WTC11 (cell line): ENCODE data around the gene FGF6. TPM values are rescaled to one million over a fixed set of nuclear protein-coding genes. Genes with fewer than 3 reads are reported as not detected.

ENCODE experiments used
- ATAC-seq: fragments of 200-7000 bp; cut with Tn5 transposase; 2 replicates; pipeline ENCODE4 v1.10.0; 2021; ENCODE audit warnings: mild to moderate bottlenecking, moderate library complexity
- CTCF ChIA-PET: fragments of 300-600 bp; sonication (Branson Sonifier 250); formaldehyde crosslinking; loops from one replicate; lab custom pipeline; 2021; ENCODE audit warnings: antibody characterized with exemption; lab: Charles Lee
- POLR2A ChIA-PET: fragments of 350-600 bp; sonication (Branson Sonifier 250); formaldehyde crosslinking; loops from one replicate; lab custom pipeline; 2021; ENCODE audit warnings: antibody characterized with exemption; lab: Charles Lee
- DNase-seq: peaks from one replicate; pipeline ENCODE4 v3.0.0; 2021; ENCODE audit warnings: low spot score
- H3K27ac Mint-ChIP-seq: 2 replicates; pipeline ENCODE4 v1.8.0; 2021; ENCODE audit warnings: mixed read lengths
- H3K27me3 Mint-ChIP-seq: 2 replicates; pipeline ENCODE4 v1.8.0; 2021; ENCODE audit warnings: low read depth, mild to moderate bottlenecking, moderate library complexity, mixed read lengths
- H3K36me3 Mint-ChIP-seq: 2 replicates; pipeline ENCODE4 v1.8.0; 2021; ENCODE audit warnings: mixed read lengths
- H3K4me1 Mint-ChIP-seq: 2 replicates; pipeline ENCODE4 v1.8.0; 2022; ENCODE audit warnings: mixed read lengths
- H3K4me3 Mint-ChIP-seq: 2 replicates; pipeline ENCODE4 v1.8.0; 2021; ENCODE audit warnings: mild to moderate bottlenecking, moderate library complexity, mixed read lengths
- H3K9me3 Mint-ChIP-seq: 2 replicates; pipeline ENCODE4 v1.8.0; 2021; ENCODE audit warnings: mixed read lengths
- CREB1 ChIP-seq: sonication (generic); formaldehyde crosslinking; IDR thresholded peaks from 2 replicates; pipeline ENCODE4 v1.8.0; 2023; ENCODE audit warnings: mild to moderate bottlenecking, missing genetic modification reagents
- E2F4 ChIP-seq: sonication (generic); formaldehyde crosslinking; IDR thresholded peaks from 2 replicates; pipeline ENCODE4 v1.8.1; 2022; ENCODE audit warnings: low read depth, mild to moderate bottlenecking, moderate library complexity, missing genetic modification reagents, borderline replicate concordance
- ELF4 ChIP-seq: sonication (generic); formaldehyde crosslinking; IDR thresholded peaks from 2 replicates; pipeline ENCODE4 v1.8.1; 2022; ENCODE audit warnings: low read depth, mild to moderate bottlenecking, moderate library complexity, missing genetic modification reagents
- ETV6 ChIP-seq: sonication (generic); formaldehyde crosslinking; IDR thresholded peaks from 2 replicates; pipeline ENCODE4 v1.8.1; 2022; ENCODE audit warnings: mild to moderate bottlenecking, missing genetic modification reagents
- FOXP1 ChIP-seq: sonication (generic); formaldehyde crosslinking; IDR thresholded peaks from 2 replicates; pipeline ENCODE4 v1.8.0; 2022; ENCODE audit warnings: missing genetic modification reagents, mild to moderate bottlenecking, moderate library complexity, borderline replicate concordance
- GRHL2 ChIP-seq: fragments of 250-450 bp; sonication (Bioruptor Pico); IDR thresholded peaks from 2 replicates; pipeline ENCODE4 v1.8.0; 2022; ENCODE audit warnings: mild to moderate bottlenecking, moderate library complexity; ENCODE audit not compliant: insufficient replicate concordance, severe bottlenecking
- HMGXB4 ChIP-seq: sonication (generic); formaldehyde crosslinking; IDR thresholded peaks from 2 replicates; pipeline ENCODE4 v1.8.1; 2023; ENCODE audit warnings: mild to moderate bottlenecking, moderate library complexity, missing genetic modification reagents
- KAT7 ChIP-seq: sonication (generic); formaldehyde crosslinking; IDR thresholded peaks from 2 replicates; pipeline ENCODE4 v1.8.1; 2023; ENCODE audit warnings: missing genetic modification reagents, mild to moderate bottlenecking, borderline replicate concordance
- MXD4 ChIP-seq: fragments of 250-450 bp; sonication (Bioruptor Pico); IDR thresholded peaks from 2 replicates; pipeline ENCODE4 v1.8.0; 2021; ENCODE audit warnings: mild to moderate bottlenecking, moderate library complexity, borderline replicate concordance
- NFATC4 ChIP-seq: fragments of 250-450 bp; sonication (Bioruptor Pico); IDR thresholded peaks from 2 replicates; pipeline ENCODE4 v1.9.0; 2021; ENCODE audit warnings: mild to moderate bottlenecking
- NFE2L1 ChIP-seq: sonication (generic); formaldehyde crosslinking; IDR thresholded peaks from 2 replicates; pipeline ENCODE4 v1.8.1; 2023; ENCODE audit warnings: missing genetic modification reagents
- NFYB ChIP-seq: sonication (generic); formaldehyde crosslinking; conservative IDR thresholded peaks from 2 replicates; pipeline ENCODE4 v1.8.0; 2022; ENCODE audit warnings: low read depth, missing genetic modification reagents
- PRDM15 ChIP-seq: sonication (generic); formaldehyde crosslinking; IDR thresholded peaks from 2 replicates; pipeline ENCODE4 v1.8.0; 2022; ENCODE audit warnings: missing genetic modification reagents
- PRRX2 ChIP-seq: fragments of 250-450 bp; sonication (Bioruptor Pico); IDR thresholded peaks from 2 replicates; pipeline ENCODE4 v1.8.0; 2021; ENCODE audit warnings: mild to moderate bottlenecking
- RELA ChIP-seq: sonication (generic); formaldehyde crosslinking; IDR thresholded peaks from 2 replicates; pipeline ENCODE4 v1.8.1; 2022; ENCODE audit warnings: missing genetic modification reagents, mild to moderate bottlenecking, borderline replicate concordance
- SMAD3 ChIP-seq: sonication (generic); formaldehyde crosslinking; IDR thresholded peaks from 2 replicates; pipeline ENCODE4 v1.8.0; 2022; ENCODE audit warnings: missing genetic modification reagents, mild to moderate bottlenecking, borderline replicate concordance
- SOX15 ChIP-seq: fragments of 250-450 bp; sonication (Bioruptor Pico); IDR thresholded peaks from 2 replicates; pipeline ENCODE4 v1.9.0; 2021; ENCODE audit warnings: mild to moderate bottlenecking
- TCF7 ChIP-seq: sonication (generic); formaldehyde crosslinking; IDR thresholded peaks from 2 replicates; pipeline ENCODE4 v1.8.0; 2022; ENCODE audit warnings: mild to moderate bottlenecking, low read depth, missing genetic modification reagents, moderate library complexity
- USF2 ChIP-seq: sonication (generic); formaldehyde crosslinking; IDR thresholded peaks from 2 replicates; pipeline ENCODE4 v1.8.1; 2023; ENCODE audit warnings: mild to moderate bottlenecking, missing genetic modification reagents, moderate library complexity
- ZBTB21 ChIP-seq: sonication (generic); formaldehyde crosslinking; IDR thresholded peaks from 2 replicates; pipeline ENCODE4 v1.8.1; 2023; ENCODE audit warnings: mild to moderate bottlenecking, missing genetic modification reagents, borderline replicate concordance
- ZNF121 ChIP-seq: sonication (generic); formaldehyde crosslinking; IDR thresholded peaks from 2 replicates; pipeline ENCODE4 v1.8.0; 2023; ENCODE audit warnings: missing genetic modification reagents
- ZNF138 ChIP-seq: sonication (generic); formaldehyde crosslinking; conservative IDR thresholded peaks from 2 replicates; pipeline ENCODE4 v1.8.1; 2022; ENCODE audit warnings: mild to moderate bottlenecking, moderate library complexity, missing genetic modification reagents
- ZNF416 ChIP-seq: fragments of 250-450 bp; sonication (Bioruptor Pico); IDR thresholded peaks from 2 replicates; pipeline ENCODE4 v1.9.0; 2021; ENCODE audit warnings: mild to moderate bottlenecking, inconsistent platforms
- ZNF512 ChIP-seq: sonication (generic); formaldehyde crosslinking; IDR thresholded peaks from 2 replicates; pipeline ENCODE4 v1.8.1; 2022; ENCODE audit warnings: missing genetic modification reagents, borderline replicate concordance
- total RNA-seq: library from RNA; stranded (reverse); gene quantifications from 3 replicates; pipeline ENCODE4 v1.2.3, GENCODE V29; 2021
- TF ChIP-seq, protein P1 (sequence below): fragments of 250-450 bp; sonication (Bioruptor Pico); IDR thresholded peaks from 2 replicates; pipeline ENCODE4 v1.9.0; 2021; ENCODE audit warnings: mild to moderate bottlenecking
- TF ChIP-seq, protein P2 (sequence below): sonication (generic); formaldehyde crosslinking; conservative IDR thresholded peaks from 2 replicates; pipeline ENCODE4 v1.8.1; 2022; ENCODE audit warnings: mild to moderate bottlenecking, missing genetic modification reagents

Gene FGF6
- total RNA-seq, 1 experiment from 2014 or later = not detected

DNA sequence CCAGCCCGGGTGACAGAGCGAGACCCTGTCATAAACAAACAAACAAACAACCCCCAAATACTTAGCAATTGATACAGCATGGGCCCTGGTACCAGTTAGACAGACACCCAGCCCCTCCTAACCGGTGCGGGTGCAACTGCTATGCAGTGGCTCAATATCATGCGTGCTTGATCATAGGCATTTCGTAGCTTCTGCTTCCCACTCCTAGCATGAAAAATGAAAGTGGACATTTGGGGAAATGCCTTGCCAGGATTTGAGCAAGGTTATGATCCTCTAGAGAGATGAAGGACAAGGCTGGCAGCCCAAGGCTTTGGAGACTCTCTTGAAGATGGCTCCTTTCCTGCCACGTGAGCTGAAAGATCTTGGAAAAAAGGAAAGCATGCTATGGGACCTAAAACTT lies 13.7 kb downstream of the FGF6 start:
- no peaks in the 10 kb centered on the region for H3K9me3 Mint-ChIP-seq
- ATAC-seq (no peak), DNase-seq (no peak)
- CTCF ChIA-PET = interaction anchor here (1.3 kb wide), 1 partner anchor 49 kb away, joined by 4 read pairs; no protein-coding TSS in a partner anchor
- H3K4me1 Mint-ChIP-seq = peaks cover 7% of the 10 kb centered on the region
- TF ChIP-seq SMAD3 (no peak), GRHL2 (no peak), USF2 (CRISPR knock-in tag) (no peak), ETV6 (no peak), MXD4 (CRISPR knock-in tag) (no peak), E2F4 (CRISPR knock-in tag) (no peak), HMGXB4 (CRISPR knock-in tag) (no peak), TCF7 (CRISPR knock-in tag) (no peak), PRDM15 (CRISPR knock-in tag) (no peak), PRRX2 (CRISPR knock-in tag) (no peak), NFE2L1 (CRISPR knock-in tag) (no peak), FOXP1 (CRISPR knock-in tag) (no peak), ZNF512 (no peak), SOX15 (CRISPR knock-in tag) (no peak), ELF4 (CRISPR knock-in tag) (no peak)
- H3K4me3 Mint-ChIP-seq = no peak overlapping the region
- POLR2A ChIA-PET = no interaction called here
- H3K27ac Mint-ChIP-seq = no peak overlapping the region
- no peaks in the 10 kb centered on the region for H3K36me3 Mint-ChIP-seq
- peaks cover 5% of the 10 kb centered on the region; the same call in 1 of the 2 replicates for H3K27me3 Mint-ChIP-seq

GRCh38 chr12:4431436-4431835 lies 14.2 kb downstream of the FGF6 start:
- Mint-ChIP-seq H3K36me3 (no peaks in the 10 kb centered on the region), H3K4me3 (no peak overlapping the region), H3K27ac (no peak overlapping the region), H3K4me1 (peaks cover 3% of the 10 kb centered on the region), H3K9me3 (no peaks in the 10 kb centered on the region), H3K27me3 (peaks cover 5% of the 10 kb centered on the region; the same call in 1 of the 2 replicates)
- ATAC-seq (no peak), DNase-seq (no peak)
- ChIA-PET POLR2A (no interaction called here), CTCF (interaction anchor here (1.3 kb wide), 1 partner anchor 48 kb away, joined by 4 read pairs; no protein-coding TSS in a partner anchor)
- TF ChIP-seq GRHL2 (no peak), FOXP1 (CRISPR knock-in tag) (no peak), USF2 (CRISPR knock-in tag) (no peak), KAT7 (CRISPR knock-in tag) (no peak), ZNF416 (CRISPR knock-in tag) (no peak), ZNF138 (CRISPR knock-in tag) (no peak), RELA (CRISPR knock-in tag) (no peak), SOX15 (CRISPR knock-in tag) (no peak), ZBTB21 (CRISPR knock-in tag) (no peak), ZNF121 (CRISPR knock-in tag) (no peak), NFATC4 (CRISPR knock-in tag) (no peak), NFYB (CRISPR knock-in tag) (no peak), CREB1 (no peak)
- TF ChIP-seq, protein P1, sequence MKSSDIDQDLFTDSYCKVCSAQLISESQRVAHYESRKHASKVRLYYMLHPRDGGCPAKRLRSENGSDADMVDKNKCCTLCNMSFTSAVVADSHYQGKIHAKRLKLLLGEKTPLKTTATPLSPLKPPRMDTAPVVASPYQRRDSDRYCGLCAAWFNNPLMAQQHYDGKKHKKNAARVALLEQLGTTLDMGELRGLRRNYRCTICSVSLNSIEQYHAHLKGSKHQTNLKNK (CRISPR knock-in tag) = no peak
- TF ChIP-seq, protein P2, sequence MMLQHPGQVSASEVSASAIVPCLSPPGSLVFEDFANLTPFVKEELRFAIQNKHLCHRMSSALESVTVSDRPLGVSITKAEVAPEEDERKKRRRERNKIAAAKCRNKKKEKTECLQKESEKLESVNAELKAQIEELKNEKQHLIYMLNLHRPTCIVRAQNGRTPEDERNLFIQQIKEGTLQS = no peak
